Measurements from ENCODE around the gene SLC12A8.

SLC12A8 gene

GRCh38 chr3:125045965-125046364 lies 166.6 kb downstream of the SLC12A8 start:
- in situ Hi-C loops (cut with MboI; ENCODE audit: low sequenced_read_pairs, unreplicated experiment): no loop called here
- no peak for DNase-seq (ENCODE audit: low spot score)

GRCh38 chr3:125045194-125045593 lies 167.4 kb downstream of the SLC12A8 start:
- in situ Hi-C loops (cut with MboI; ENCODE audit: low sequenced_read_pairs, unreplicated experiment): no loop called here
- no peak for TF ChIP-seq CTCF (IDR thresholded peaks at IDR 0.05; ENCODE audit: borderline replicate concordance, control extremely low read depth, extremely low read depth, insufficient read depth, missing control alignments)
- DNase-seq (ENCODE audit: low spot score): no peak

More at GRCh38 chr3:125045965-125046364, 166.6 kb downstream of the SLC12A8 start:
- no peak for TF ChIP-seq CTCF (IDR thresholded peaks at IDR 0.05; ENCODE audit: borderline replicate concordance, control extremely low read depth, extremely low read depth, insufficient read depth, missing control alignments)

GRCh38 chr3:125043599-125044151 lies 168.9 kb downstream of the SLC12A8 start:
- DNase-seq (ENCODE audit: low spot score): no peak
- in situ Hi-C loops (cut with MboI; ENCODE audit: low sequenced_read_pairs, unreplicated experiment): no loop called here
- TF ChIP-seq CTCF (IDR thresholded peaks at IDR 0.05; ENCODE audit: borderline replicate concordance, control extremely low read depth, extremely low read depth, insufficient read depth, missing control alignments): no peak

GRCh38 chr3:125042725-125043406 lies 169.7 kb downstream of the SLC12A8 start:
- in situ Hi-C loops (cut with MboI; ENCODE audit: low sequenced_read_pairs, unreplicated experiment): no loop called here
- no peak for TF ChIP-seq CTCF (IDR thresholded peaks at IDR 0.05; ENCODE audit: borderline replicate concordance, control extremely low read depth, extremely low read depth, insufficient read depth, missing control alignments)
- no peak for DNase-seq (ENCODE audit: low spot score)

- DNase-seq (ENCODE audit: low spot score): no peak
- no peak for TF ChIP-seq CTCF (IDR thresholded peaks at IDR 0.05; ENCODE audit: borderline replicate concordance, control extremely low read depth, extremely low read depth, insufficient read depth, missing control alignments)
- in situ Hi-C loops (cut with MboI; ENCODE audit: low sequenced_read_pairs, unreplicated experiment): no loop called here
Measured at GRCh38 chr3:125039131-125040100, 173.1 kb downstream of the SLC12A8 start.

- no peak for TF ChIP-seq CTCF (IDR thresholded peaks at IDR 0.05; ENCODE audit: borderline replicate concordance, control extremely low read depth, extremely low read depth, insufficient read depth, missing control alignments)
Measured at GRCh38 chr3:125037498-125038150, 174.9 kb downstream of the SLC12A8 start.

More at GRCh38 chr3:125037498-125038150, 174.9 kb downstream of the SLC12A8 start:
- DNase-seq (ENCODE audit: low spot score): no peak
- in situ Hi-C loops (cut with MboI; ENCODE audit: low sequenced_read_pairs, unreplicated experiment): no loop called here
